HG02970 (cell line): ENCODE results near the gene KCNJ9.

Experiments
- ATAC-seq: cut with Tn5 transposase; IDR thresholded peaks from one replicate; pipeline ENCODE4 v1.9.1; 2021; ENCODE audit warnings: mild to moderate bottlenecking, moderate library complexity, moderate number of reproducible peaks; ENCODE audit not compliant: unreplicated experiment, low FRiP score

Gene KCNJ9

DNA sequence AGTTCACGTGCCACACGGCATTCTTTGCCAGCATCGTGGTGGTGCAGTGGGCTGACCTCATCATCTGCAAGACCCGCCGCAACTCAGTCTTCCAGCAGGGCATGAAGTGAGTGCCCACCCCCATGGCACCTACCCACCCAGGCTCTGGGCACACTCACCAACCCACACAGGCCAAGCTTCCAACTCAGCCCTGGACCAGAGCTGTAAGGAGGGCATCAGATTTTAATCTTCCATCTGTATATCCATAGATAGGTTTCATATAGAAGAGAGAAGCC lies 55.5 kb downstream of the KCNJ9 start:
- no peak for ATAC-seq

DNA sequence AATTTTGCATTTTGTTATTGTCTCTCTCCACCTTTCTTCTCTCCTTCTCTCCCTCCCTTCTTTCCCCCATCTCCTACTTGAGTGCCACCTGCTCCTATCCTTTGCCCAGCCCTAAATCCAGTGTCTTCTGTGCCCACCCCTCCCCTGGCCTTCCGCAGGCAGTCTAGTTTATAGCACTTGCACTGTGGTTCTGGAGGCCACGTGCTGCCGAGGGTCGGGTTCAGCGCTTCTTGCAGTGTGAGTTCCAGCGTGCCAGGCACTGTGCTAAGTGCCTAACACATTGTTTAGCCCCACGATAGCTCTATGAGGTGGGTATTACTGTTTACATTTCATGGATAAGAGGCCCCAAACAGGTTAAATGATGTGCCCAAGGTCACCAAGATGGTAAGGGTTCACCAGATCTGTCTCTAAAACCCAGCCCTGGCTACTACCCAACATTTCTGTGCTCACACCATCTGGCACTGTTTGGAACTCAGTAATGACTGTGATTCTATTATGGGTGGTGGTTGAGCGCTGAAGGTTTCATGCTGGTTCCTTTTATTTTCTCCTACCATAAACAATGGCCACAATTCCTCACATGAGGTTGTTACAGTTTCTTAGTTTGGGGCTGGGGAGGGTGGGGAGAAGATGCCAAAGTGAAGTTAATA lies 56.0 kb downstream of the KCNJ9 start:
- ATAC-seq: no peak

DNA sequence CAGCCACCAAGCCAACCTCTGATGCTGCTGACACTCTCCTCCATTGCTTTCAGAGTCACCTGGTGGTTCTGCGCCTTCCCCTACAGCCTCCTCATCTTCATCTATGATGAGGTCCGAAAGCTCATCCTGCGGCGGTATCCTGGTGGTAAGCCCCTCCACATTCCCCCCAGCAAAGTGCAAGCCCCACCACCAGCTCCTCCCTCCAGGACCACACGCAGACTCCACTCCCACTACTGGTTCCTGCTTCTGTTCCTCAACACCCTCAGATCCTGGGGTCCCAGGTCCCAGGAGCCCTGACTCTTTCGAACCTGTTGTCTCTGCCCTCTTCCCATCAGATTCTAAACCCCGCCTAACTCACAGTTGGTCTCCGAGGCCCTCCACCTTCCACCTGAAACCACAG lies 58.5 kb downstream of the KCNJ9 start:
- no peak for ATAC-seq
